Measurements from ENCODE around the gene C22orf39. TPM values are rescaled to one million over a fixed set of nuclear protein-coding genes. Genes with fewer than 3 reads are reported as not detected.

Gene C22orf39
- total RNA-seq, 6 experiments from 2014 or later: 11.2 to 12.7 (median 12.2) TPM

DNA sequence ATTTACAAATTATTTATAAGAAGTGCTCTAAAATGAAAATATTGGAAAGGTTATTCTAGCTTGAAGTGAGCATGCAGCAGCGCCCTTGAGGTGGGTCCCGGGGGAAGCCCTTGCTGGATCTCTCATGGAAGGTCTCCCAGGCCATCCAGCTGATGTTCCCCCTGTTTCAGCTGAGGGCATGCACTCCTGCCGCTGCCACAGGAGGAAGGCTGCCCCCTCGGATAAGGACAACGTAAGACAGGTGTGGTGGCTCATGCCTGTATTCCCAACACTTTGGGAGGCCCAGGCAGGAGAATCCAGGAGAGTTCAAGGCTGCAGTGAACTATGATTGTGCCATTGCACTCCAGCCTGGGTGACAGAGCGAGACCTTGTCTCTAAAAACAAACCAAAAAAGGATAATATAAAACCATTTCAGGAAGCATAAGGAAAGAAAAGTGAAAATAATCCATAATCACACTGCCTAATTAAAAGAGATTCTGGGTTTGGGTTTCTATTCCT, 47.2 kb upstream of the C22orf39 start:
- TF ChIP-seq, protein P1, sequence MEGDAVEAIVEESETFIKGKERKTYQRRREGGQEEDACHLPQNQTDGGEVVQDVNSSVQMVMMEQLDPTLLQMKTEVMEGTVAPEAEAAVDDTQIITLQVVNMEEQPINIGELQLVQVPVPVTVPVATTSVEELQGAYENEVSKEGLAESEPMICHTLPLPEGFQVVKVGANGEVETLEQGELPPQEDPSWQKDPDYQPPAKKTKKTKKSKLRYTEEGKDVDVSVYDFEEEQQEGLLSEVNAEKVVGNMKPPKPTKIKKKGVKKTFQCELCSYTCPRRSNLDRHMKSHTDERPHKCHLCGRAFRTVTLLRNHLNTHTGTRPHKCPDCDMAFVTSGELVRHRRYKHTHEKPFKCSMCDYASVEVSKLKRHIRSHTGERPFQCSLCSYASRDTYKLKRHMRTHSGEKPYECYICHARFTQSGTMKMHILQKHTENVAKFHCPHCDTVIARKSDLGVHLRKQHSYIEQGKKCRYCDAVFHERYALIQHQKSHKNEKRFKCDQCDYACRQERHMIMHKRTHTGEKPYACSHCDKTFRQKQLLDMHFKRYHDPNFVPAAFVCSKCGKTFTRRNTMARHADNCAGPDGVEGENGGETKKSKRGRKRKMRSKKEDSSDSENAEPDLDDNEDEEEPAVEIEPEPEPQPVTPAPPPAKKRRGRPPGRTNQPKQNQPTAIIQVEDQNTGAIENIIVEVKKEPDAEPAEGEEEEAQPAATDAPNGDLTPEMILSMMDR (IDR thresholded peaks at IDR 0.05): no peak
- DNase-seq: no peak
- H3K4me3 Mint-ChIP-seq: no peak overlapping the region
- no peaks in the 10 kb centered on the region for H3K9me3 Mint-ChIP-seq
- peaks cover 15% of the 10 kb centered on the region for H3K4me1 Mint-ChIP-seq (ENCODE audit: low read depth)
- peaks cover 2% of the 10 kb centered on the region; the same call in 1 of the 2 replicates for H3K27me3 Mint-ChIP-seq (ENCODE audit: insufficient read depth)
- H3K36me3 Mint-ChIP-seq (ENCODE audit: low read depth): peaks cover 4% of the 10 kb centered on the region
- no peak overlapping the region for H3K27ac Mint-ChIP-seq

DNA sequence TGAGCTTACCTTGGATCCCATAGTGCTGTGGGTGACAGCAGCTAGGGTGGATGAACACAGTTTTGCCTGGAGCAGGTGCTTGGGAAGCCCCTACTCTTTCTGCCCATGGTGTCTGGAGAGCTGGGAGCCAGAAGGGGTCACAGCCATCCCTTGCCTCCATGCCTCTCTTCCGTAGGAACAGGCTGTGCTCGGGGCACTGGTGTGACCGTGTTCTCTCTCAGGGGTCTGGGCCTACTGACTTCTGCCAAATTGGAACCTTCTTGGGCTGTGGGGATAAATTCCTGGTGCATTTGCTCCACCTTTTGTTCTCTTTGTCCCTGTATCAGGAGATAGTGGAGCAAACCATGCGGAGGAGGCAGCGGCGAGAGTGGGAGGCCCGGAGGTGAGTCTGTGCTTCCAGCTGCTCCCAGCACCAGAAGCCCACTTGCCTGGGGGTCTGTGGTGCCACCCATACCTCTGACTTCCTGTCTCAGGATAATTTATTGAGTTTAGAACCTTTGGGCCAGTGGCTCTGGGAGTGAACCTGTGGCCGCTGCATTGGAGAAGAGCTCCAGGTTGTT, 46.6 kb upstream of the C22orf39 start:
- no peak for DNase-seq
- H3K4me1 Mint-ChIP-seq (ENCODE audit: low read depth): peaks cover 15% of the 10 kb centered on the region
- H3K4me3 Mint-ChIP-seq: no peak overlapping the region
- TF ChIP-seq, protein P1 (IDR thresholded peaks at IDR 0.05): no peak
- no peak overlapping the region for H3K27ac Mint-ChIP-seq
- H3K9me3 Mint-ChIP-seq: no peaks in the 10 kb centered on the region
- peaks cover 2% of the 10 kb centered on the region; the same call in 1 of the 2 replicates for H3K27me3 Mint-ChIP-seq (ENCODE audit: insufficient read depth)
- peaks cover 4% of the 10 kb centered on the region for H3K36me3 Mint-ChIP-seq (ENCODE audit: low read depth)

DNA sequence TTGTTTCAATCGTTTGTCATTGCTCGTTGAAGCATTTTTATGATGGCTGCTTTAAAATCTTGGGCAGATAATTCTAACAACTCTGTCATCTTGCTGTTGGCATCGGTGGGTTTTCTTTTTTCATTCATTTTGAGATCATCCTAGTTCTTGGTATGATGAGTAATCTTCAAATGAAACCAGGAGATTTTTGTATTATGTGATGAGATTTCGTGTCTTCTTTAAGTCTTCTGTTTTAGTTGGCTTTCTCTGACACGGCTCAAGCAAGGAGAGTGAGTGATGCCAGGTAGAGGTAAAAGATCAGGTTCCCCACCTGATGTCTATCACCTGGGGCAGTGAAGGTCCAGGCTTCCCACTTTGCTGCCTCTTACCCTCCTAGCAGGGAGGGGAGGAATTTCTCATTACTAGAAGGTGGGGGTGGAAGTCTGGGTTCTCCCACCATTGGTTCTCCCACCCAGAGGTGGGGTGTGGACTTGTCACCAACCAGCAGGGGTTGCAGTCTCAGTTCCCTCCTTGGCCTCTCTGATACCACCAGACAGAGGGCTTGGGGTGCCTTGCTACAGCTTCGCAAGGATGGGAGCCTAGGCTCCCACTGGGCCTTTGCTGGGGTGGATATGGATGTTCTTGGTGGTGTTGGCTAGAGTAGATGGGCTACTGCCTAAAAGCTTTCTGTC, 45.1 kb upstream of the C22orf39 start:
- TF ChIP-seq, protein P1 (IDR thresholded peaks at IDR 0.05): no peak
- no peak overlapping the region for H3K4me3 Mint-ChIP-seq
- H3K9me3 Mint-ChIP-seq: no peaks in the 10 kb centered on the region
- DNase-seq: no peak
- H3K4me1 Mint-ChIP-seq (ENCODE audit: low read depth): peaks cover 14% of the 10 kb centered on the region
- peaks cover 4% of the 10 kb centered on the region for H3K36me3 Mint-ChIP-seq (ENCODE audit: low read depth)
- H3K27ac Mint-ChIP-seq: no peak overlapping the region
- peaks cover 2% of the 10 kb centered on the region; the same call in 1 of the 2 replicates for H3K27me3 Mint-ChIP-seq (ENCODE audit: insufficient read depth)

DNA sequence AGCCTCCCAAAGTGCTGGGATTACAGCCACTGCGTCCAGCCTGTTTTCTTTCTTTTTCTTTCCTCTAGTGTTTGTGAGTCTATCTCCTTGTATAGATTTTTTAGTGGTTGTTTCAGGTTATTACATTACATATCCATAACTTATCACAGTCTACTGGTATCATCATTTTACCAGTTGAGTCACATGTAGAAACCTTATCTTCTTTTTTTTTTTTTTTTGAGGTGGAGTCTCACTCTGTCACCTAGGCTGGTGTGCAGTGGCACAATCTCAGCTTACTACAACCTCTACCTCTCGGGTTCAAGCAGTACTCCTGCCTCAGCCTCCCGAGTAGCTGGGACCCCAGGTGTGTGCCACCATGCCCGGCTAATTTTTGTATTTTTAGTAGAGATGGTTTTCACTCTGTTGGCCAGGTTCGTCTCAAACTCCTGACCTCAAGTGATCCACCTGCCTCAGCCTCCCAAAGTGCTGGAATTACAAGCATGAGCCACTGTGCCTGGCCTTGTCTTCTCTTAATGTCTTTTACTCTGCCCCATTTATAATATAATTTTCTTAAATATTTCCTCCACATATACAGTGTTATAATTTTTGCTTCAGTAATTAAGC, 43.2 kb upstream of the C22orf39 start:
- H3K4me1 Mint-ChIP-seq (ENCODE audit: low read depth): peaks cover under 1% of the 10 kb centered on the region; the same call in 1 of the 2 replicates
- no peaks in the 10 kb centered on the region for H3K9me3 Mint-ChIP-seq
- H3K36me3 Mint-ChIP-seq (ENCODE audit: low read depth): no peaks in the 10 kb centered on the region; the same call in 1 of the 2 replicates
- no peak overlapping the region for H3K4me3 Mint-ChIP-seq
- 0 out of 2 replicates have a peak, but pooled peaks cover 2% of the 10 kb centered on the region for H3K27me3 Mint-ChIP-seq (ENCODE audit: insufficient read depth)
- H3K27ac Mint-ChIP-seq: no peak overlapping the region
- DNase-seq: no peak
- TF ChIP-seq, protein P1 (IDR thresholded peaks at IDR 0.05): no peak

DNA sequence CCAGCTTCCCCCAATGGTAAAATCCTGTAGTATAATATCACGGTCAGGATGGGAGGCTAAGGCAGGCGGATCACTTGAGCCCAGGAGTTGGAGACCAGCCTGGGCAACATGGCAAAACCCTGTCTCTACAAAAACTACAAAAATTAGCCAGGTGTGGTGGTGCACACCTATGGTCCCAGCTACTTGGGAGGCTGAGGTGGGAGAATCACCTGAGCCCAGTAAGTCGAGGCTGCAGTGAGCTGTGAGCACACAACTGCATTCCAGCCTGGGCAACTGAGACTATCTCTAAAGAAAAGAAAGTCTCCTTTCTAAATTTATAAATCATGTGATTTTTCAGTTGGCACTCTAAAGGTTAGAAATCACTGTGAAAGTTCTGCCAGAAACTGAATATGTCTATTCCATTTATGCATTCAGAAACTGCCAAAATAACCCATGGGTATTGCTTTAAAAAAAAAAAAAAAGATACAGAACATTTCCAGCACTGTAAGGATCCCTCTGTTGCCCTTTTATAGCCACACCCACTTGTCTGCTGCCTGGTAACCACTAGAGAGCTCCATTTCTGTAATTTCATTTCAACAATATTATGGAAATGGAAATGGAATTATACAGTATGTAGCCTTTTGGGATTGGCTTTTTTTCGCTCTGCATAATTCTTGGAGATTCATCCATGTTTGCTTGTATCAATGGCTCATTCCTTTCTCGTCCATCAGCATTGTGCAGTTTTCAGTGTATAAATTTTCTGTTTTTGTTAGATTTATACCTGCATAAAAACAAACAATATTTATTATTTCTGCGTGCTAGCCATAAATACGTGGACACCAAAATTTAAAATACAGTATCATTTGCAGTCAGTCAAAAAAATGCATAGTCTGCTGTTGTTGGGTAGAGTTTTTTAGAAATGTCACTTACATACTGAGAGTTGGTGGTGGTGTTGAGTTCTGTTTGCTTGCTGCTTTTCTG, 41.7 kb upstream of the C22orf39 start:
- peaks cover 12% of the 10 kb centered on the region for H3K4me1 Mint-ChIP-seq (ENCODE audit: low read depth)
- TF ChIP-seq, protein P1 (IDR thresholded peaks at IDR 0.05): no peak
- H3K9me3 Mint-ChIP-seq: no peaks in the 10 kb centered on the region
- no peak overlapping the region for H3K4me3 Mint-ChIP-seq
- H3K27ac Mint-ChIP-seq: no peak overlapping the region
- peaks cover 6% of the 10 kb centered on the region; the same call in 1 of the 2 replicates for H3K36me3 Mint-ChIP-seq (ENCODE audit: low read depth)
- H3K27me3 Mint-ChIP-seq (ENCODE audit: insufficient read depth): 0 out of 2 replicates have a peak, but pooled peaks cover 2% of the 10 kb centered on the region
- no peak for DNase-seq

Data from HFFc6 (cell line).